ENCODE measurements around the gene SMIM31. TPM values are rescaled to one million over a fixed set of nuclear protein-coding genes. Genes with fewer than 3 reads are reported as not detected.

The SMIM31 gene
- total RNA-seq, 2 experiments from 2014 or later: not detected

GRCh38 chr4:164790249-164790648 is 36.3 kb downstream of the SMIM31 start:
- CTCF ChIA-PET: no interaction called here
- H3K4me3 Mint-ChIP-seq: no peak overlapping the region
- peaks cover 7% of the 10 kb centered on the region for H3K27me3 Mint-ChIP-seq (ENCODE audit: low read depth)
- no peak overlapping the region for H3K27ac Mint-ChIP-seq
- intact Hi-C loops (cut with micrococcal nuclease): no loop called here
- no peaks in the 10 kb centered on the region for H3K9me3 Mint-ChIP-seq
- no peaks in the 10 kb centered on the region for H3K36me3 Mint-ChIP-seq (ENCODE audit: low read depth)
- no peak for DNase-seq
- no peaks in the 10 kb centered on the region for H3K4me1 Mint-ChIP-seq (ENCODE audit: low read depth)

GRCh38 chr4:164799410-164799809 is 45.5 kb downstream of the SMIM31 start:
- CTCF ChIA-PET: no interaction called here
- Mint-ChIP-seq H3K4me1 (ENCODE audit: low read depth) (no peaks in the 10 kb centered on the region), H3K27ac (no peak overlapping the region), H3K27me3 (ENCODE audit: low read depth) (peaks cover 2% of the 10 kb centered on the region), H3K36me3 (ENCODE audit: low read depth) (no peaks in the 10 kb centered on the region), H3K4me3 (no peak overlapping the region), H3K9me3 (no peaks in the 10 kb centered on the region)
- no peak for DNase-seq
- intact Hi-C loops (cut with micrococcal nuclease): no loop called here

- intact Hi-C loops (cut with micrococcal nuclease): no loop called here
- Mint-ChIP-seq H3K9me3 (no peaks in the 10 kb centered on the region), H3K4me1 (ENCODE audit: low read depth) (no peaks in the 10 kb centered on the region), H3K4me3 (no peak overlapping the region), H3K36me3 (ENCODE audit: low read depth) (no peaks in the 10 kb centered on the region), H3K27me3 (ENCODE audit: low read depth) (peaks cover 6% of the 10 kb centered on the region), H3K27ac (no peak overlapping the region)
- CTCF ChIA-PET: no interaction called here
- DNase-seq: no peak
Observed at GRCh38 chr4:164800786-164801185, 46.9 kb downstream of the SMIM31 start.

- DNase-seq: no peak
- no peak overlapping the region for H3K4me3 Mint-ChIP-seq
- H3K36me3 Mint-ChIP-seq (ENCODE audit: low read depth): no peaks in the 10 kb centered on the region
- H3K27me3 Mint-ChIP-seq (ENCODE audit: low read depth): peaks cover 10% of the 10 kb centered on the region
- H3K9me3 Mint-ChIP-seq: no peaks in the 10 kb centered on the region
- intact Hi-C loops (cut with micrococcal nuclease): no loop called here
- H3K4me1 Mint-ChIP-seq (ENCODE audit: low read depth): no peaks in the 10 kb centered on the region
- CTCF ChIA-PET: no interaction called here
- H3K27ac Mint-ChIP-seq: no peak overlapping the region
Observed at GRCh38 chr4:164802301-164802901, 48.5 kb downstream of the SMIM31 start.

GRCh38 chr4:164803702-164804101 is 49.8 kb downstream of the SMIM31 start:
- DNase-seq: no peak
- H3K4me1 Mint-ChIP-seq (ENCODE audit: low read depth): no peaks in the 10 kb centered on the region
- H3K9me3 Mint-ChIP-seq: no peaks in the 10 kb centered on the region
- H3K36me3 Mint-ChIP-seq (ENCODE audit: low read depth): no peaks in the 10 kb centered on the region
- H3K27me3 Mint-ChIP-seq (ENCODE audit: low read depth): peaks cover 10% of the 10 kb centered on the region
- no peak overlapping the region for H3K4me3 Mint-ChIP-seq
- CTCF ChIA-PET: no interaction called here
- intact Hi-C loops (cut with micrococcal nuclease): no loop called here
- no peak overlapping the region for H3K27ac Mint-ChIP-seq

GRCh38 chr4:164807611-164808010 is 53.7 kb downstream of the SMIM31 start:
- DNase-seq: no peak
- intact Hi-C loops (cut with micrococcal nuclease): no loop called here
- no peaks in the 10 kb centered on the region for H3K36me3 Mint-ChIP-seq (ENCODE audit: low read depth)
- H3K27ac Mint-ChIP-seq: no peak overlapping the region
- H3K9me3 Mint-ChIP-seq: no peaks in the 10 kb centered on the region
- no peaks in the 10 kb centered on the region for H3K4me1 Mint-ChIP-seq (ENCODE audit: low read depth)
- CTCF ChIA-PET: no interaction called here
- H3K27me3 Mint-ChIP-seq (ENCODE audit: low read depth): peaks cover 8% of the 10 kb centered on the region
- H3K4me3 Mint-ChIP-seq: no peak overlapping the region

- no peak overlapping the region for H3K4me3 Mint-ChIP-seq
- DNase-seq: no peak
- no peaks in the 10 kb centered on the region for H3K9me3 Mint-ChIP-seq
- no peaks in the 10 kb centered on the region for H3K36me3 Mint-ChIP-seq (ENCODE audit: low read depth)
- intact Hi-C loops (cut with micrococcal nuclease): no loop called here
- no peaks in the 10 kb centered on the region for H3K4me1 Mint-ChIP-seq (ENCODE audit: low read depth)
- no peaks in the 10 kb centered on the region for H3K27me3 Mint-ChIP-seq (ENCODE audit: low read depth)
- CTCF ChIA-PET: no interaction called here
- H3K27ac Mint-ChIP-seq: no peak overlapping the region
Observed at GRCh38 chr4:164813554-164813953, 59.6 kb downstream of the SMIM31 start.

- no peak for DNase-seq
- Mint-ChIP-seq H3K4me3 (no peak overlapping the region), H3K27ac (no peak overlapping the region), H3K9me3 (no peaks in the 10 kb centered on the region), H3K27me3 (ENCODE audit: low read depth) (peaks cover 8% of the 10 kb centered on the region), H3K36me3 (ENCODE audit: low read depth) (no peaks in the 10 kb centered on the region), H3K4me1 (ENCODE audit: low read depth) (no peaks in the 10 kb centered on the region)
- CTCF ChIA-PET: no interaction called here
- intact Hi-C loops (cut with micrococcal nuclease): no loop called here
Observed at GRCh38 chr4:164815711-164816110, 61.8 kb downstream of the SMIM31 start.

- H3K4me3 Mint-ChIP-seq: no peak overlapping the region
- no peak overlapping the region for H3K27ac Mint-ChIP-seq
- no peaks in the 10 kb centered on the region for H3K36me3 Mint-ChIP-seq (ENCODE audit: low read depth)
- no peaks in the 10 kb centered on the region for H3K4me1 Mint-ChIP-seq (ENCODE audit: low read depth)
- peaks cover 23% of the 10 kb centered on the region for H3K27me3 Mint-ChIP-seq (ENCODE audit: low read depth)
- DNase-seq: no peak
- intact Hi-C loops (cut with micrococcal nuclease): no loop called here
- H3K9me3 Mint-ChIP-seq: no peaks in the 10 kb centered on the region
- CTCF ChIA-PET: interaction anchor here (0.7 kb wide), 1 partner anchor 176 kb away, joined by 3 read pairs; no protein-coding TSS in a partner anchor
Observed at GRCh38 chr4:164819366-164819765, 65.4 kb downstream of the SMIM31 start.

GRCh38 chr4:164821711-164822110 is 67.8 kb downstream of the SMIM31 start:
- Mint-ChIP-seq H3K27me3 (ENCODE audit: low read depth) (peaks cover 25% of the 10 kb centered on the region), H3K4me1 (ENCODE audit: low read depth) (no peaks in the 10 kb centered on the region), H3K4me3 (no peak overlapping the region), H3K27ac (no peak overlapping the region), H3K36me3 (ENCODE audit: low read depth) (no peaks in the 10 kb centered on the region), H3K9me3 (no peaks in the 10 kb centered on the region)
- DNase-seq: no peak
- CTCF ChIA-PET: interaction anchor here (0.6 kb wide), 1 partner anchor 75 kb away, joined by 3 read pairs; no protein-coding TSS in a partner anchor
- intact Hi-C loops (cut with micrococcal nuclease): no loop called here

GRCh38 chr4:164824581-164824980 is 70.7 kb downstream of the SMIM31 start:
- Mint-ChIP-seq H3K4me1 (ENCODE audit: low read depth) (no peaks in the 10 kb centered on the region), H3K36me3 (ENCODE audit: low read depth) (no peaks in the 10 kb centered on the region), H3K27ac (no peak overlapping the region), H3K4me3 (no peak overlapping the region), H3K27me3 (ENCODE audit: low read depth) (peaks cover 25% of the 10 kb centered on the region), H3K9me3 (no peaks in the 10 kb centered on the region)
- CTCF ChIA-PET: no interaction called here
- DNase-seq: no peak
- intact Hi-C loops (cut with micrococcal nuclease): no loop called here

GRCh38 chr4:164828955-164829354 is 75.0 kb downstream of the SMIM31 start:
- Mint-ChIP-seq H3K36me3 (ENCODE audit: low read depth) (no peaks in the 10 kb centered on the region), H3K9me3 (no peaks in the 10 kb centered on the region), H3K27ac (no peak overlapping the region), H3K27me3 (ENCODE audit: low read depth) (peaks cover 2% of the 10 kb centered on the region), H3K4me3 (no peak overlapping the region), H3K4me1 (ENCODE audit: low read depth) (no peaks in the 10 kb centered on the region)
- intact Hi-C loops (cut with micrococcal nuclease): no loop called here
- CTCF ChIA-PET: no interaction called here
- no peak for DNase-seq

GRCh38 chr4:164846566-164846965 is 92.6 kb downstream of the SMIM31 start:
- Mint-ChIP-seq H3K36me3 (ENCODE audit: low read depth) (no peaks in the 10 kb centered on the region), H3K27me3 (ENCODE audit: low read depth) (peaks cover 8% of the 10 kb centered on the region), H3K4me3 (no peak overlapping the region), H3K9me3 (no peaks in the 10 kb centered on the region), H3K4me1 (ENCODE audit: low read depth) (no peaks in the 10 kb centered on the region), H3K27ac (no peak overlapping the region)
- intact Hi-C loops (cut with micrococcal nuclease): no loop called here
- no peak for DNase-seq
- CTCF ChIA-PET: interaction anchor here (0.6 kb wide), 1 partner anchor 33 kb away, joined by 4 read pairs; no protein-coding TSS in a partner anchor

Measured in activated naive CD4-positive, alpha-beta T cell treated with anti-CD3 and anti-CD28 coated beads for 36 hours (primary cell).